GM12878 (cell line): ENCODE results near the gene RNPEP.

ENCODE experiments used
- CTCF ChIP-seq, 3 experiments: IDR thresholded peaks in 2 of 3; conservative IDR thresholded peaks in 1 of 3; 2 replicates each; pipeline ENCODE4 v1.5.1; 2011; ENCODE audit warnings: low read depth in 3 of 3, low read length in 3 of 3, mild to moderate bottlenecking in 3 of 3, control low read depth in 2 of 3, moderate library complexity in 2 of 3, inconsistent platforms in 1 of 3, mixed read lengths in 1 of 3; ENCODE audit not compliant: control insufficient read depth in 2 of 3, insufficient read depth in 1 of 3; ENCODE audit errors: extremely low read depth in 1 of 3
- ELK1 ChIP-seq: IDR thresholded peaks from 2 replicates; pipeline ENCODE4 v1.6.1; 2012; ENCODE audit warnings: low read depth, low read length, improper control_type of control experiment
- KDM1A ChIP-seq: fragments of 200-600 bp; sonication (generic); IDR thresholded peaks from 2 replicates; pipeline ENCODE4 v1.6.1; 2016; ENCODE audit warnings: borderline replicate concordance
- NFIC ChIP-seq: IDR thresholded peaks from 2 replicates; pipeline ENCODE4 v1.6.1; 2012; ENCODE audit warnings: low read depth, mild to moderate bottlenecking, inconsistent platforms, low read length, moderate library complexity
- POLR2A ChIP-seq: IDR thresholded peaks from 2 replicates; pipeline ENCODE4 v1.6.1; 2011; ENCODE audit warnings: low read depth, mild to moderate bottlenecking, low read length
- POLR2AphosphoS5 ChIP-seq: IDR thresholded peaks from 2 replicates; pipeline ENCODE4 v1.6.1; 2011; ENCODE audit warnings: mild to moderate bottlenecking, low read length, inconsistent platforms
- RCOR1 ChIP-seq: conservative IDR thresholded peaks from 2 replicates; pipeline ENCODE4 v1.6.1; 2012; ENCODE audit warnings: low read depth, low read length, improper control_type of control experiment
- SP1 ChIP-seq: IDR thresholded peaks from one replicate; pipeline ENCODE4 v1.6.1; 2011; ENCODE audit warnings: low read depth, low read length
- SREBF2 ChIP-seq: IDR thresholded peaks from 2 replicates; pipeline ENCODE4 v1.6.1; 2012; ENCODE audit warnings: mild to moderate bottlenecking, low read length
- ZBTB40 ChIP-seq: fragments of 450-650 bp; IDR thresholded peaks from 2 replicates; pipeline ENCODE4 v1.6.1; 2016; ENCODE audit warnings: mild to moderate bottlenecking, moderate library complexity, borderline replicate concordance
- ZNF274 ChIP-seq: IDR thresholded peaks from one replicate; pipeline ENCODE4 v1.8.0; 2011; ENCODE audit not compliant: insufficient read length, insufficient read depth

- TF ChIP-seq CTCF (IDR thresholded peaks at IDR 0.05 in 2 of 3, conservative IDR thresholded peaks at IDR 0.05 in 1 of 3; ENCODE audit: control insufficient read depth in 2 of 3, extremely low read depth in 1 of 3, insufficient read depth in 1 of 3, low read depth in 3 of 3, low read length in 3 of 3) = no peak
- no peak for TF ChIP-seq ZNF274
- TF ChIP-seq KDM1A = no peak
- no peak for TF ChIP-seq ELK1
- no peak for TF ChIP-seq POLR2A
- TF ChIP-seq NFIC = no peak
- TF ChIP-seq ZBTB40 = no peak
- TF ChIP-seq SP1 = no peak
- no peak for TF ChIP-seq POLR2AphosphoS5
- no peak for TF ChIP-seq RCOR1
- no peak for TF ChIP-seq SREBF2
Measured at GRCh38 chr1:202012544-202013478, 30.4 kb downstream of the RNPEP start.
